Measurements from ENCODE around the gene DLG5.

DLG5 gene

DNA sequence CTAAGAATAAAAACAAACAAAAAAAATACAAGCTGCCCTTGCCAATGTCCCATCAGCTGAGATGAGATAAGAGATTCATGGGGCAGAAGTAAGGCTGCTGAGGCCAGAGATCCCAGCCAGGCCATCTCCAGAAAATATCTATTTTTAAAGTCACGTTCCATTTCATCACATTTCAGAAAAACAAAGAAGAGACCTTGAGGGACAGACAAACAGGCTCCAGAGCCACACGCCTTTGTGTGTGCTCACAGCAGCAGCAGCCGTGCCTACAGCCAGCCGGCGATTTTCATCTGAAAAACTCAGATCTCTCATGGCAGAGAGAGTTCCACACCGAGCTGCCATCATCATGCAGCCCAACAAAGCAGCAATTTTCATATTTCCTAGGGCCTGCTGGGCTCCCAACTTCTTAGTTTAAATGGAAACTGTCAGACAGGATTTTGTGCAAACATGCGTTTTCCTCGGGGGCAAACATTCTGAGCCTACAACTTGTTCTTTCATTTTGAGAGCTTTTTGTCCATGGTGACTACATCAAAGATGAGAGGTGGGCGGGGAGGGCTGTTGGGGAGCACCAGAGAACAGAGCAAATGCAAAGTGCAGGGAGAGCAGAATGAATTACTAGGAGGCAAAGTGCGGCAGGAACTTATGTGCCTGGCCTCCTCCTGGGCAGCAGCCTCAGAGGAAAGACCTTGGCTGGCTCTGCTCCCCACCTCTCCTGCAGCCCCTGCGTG, 38.8 kb downstream of the DLG5 start:
- DNase-seq, result no peak

DNA sequence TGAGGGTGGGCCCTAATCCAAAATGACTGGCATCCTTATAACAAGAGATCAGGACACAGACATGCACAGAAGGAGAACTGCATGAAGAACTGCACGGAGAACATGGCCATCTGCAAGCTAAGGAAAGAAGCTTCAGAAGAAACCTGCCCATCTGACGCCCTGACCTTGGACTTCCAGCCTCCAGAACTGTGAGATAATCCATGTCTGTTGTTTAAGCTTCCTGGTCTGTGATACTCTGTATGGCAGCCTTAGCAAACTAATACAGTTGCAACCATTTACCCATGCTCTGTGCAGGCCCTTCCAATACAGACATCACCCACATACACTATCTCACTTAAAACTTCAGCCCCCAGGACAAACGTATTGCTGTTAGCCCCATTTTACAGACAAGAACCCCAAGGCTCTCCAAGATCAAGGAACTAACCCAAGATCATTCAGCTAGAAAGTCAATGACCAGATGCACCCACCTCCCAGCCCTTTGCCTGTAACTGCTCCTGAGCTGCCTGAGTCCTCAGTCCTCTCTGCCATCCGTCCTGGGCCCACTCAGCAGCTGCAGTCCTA, 39.7 kb downstream of the DLG5 start:
- DNase-seq, result no peak

- no peak for DNase-seq
These were observed 42.4 kb downstream of the DLG5 start for GRCh38 chr10:77884181-77884580.

DNA sequence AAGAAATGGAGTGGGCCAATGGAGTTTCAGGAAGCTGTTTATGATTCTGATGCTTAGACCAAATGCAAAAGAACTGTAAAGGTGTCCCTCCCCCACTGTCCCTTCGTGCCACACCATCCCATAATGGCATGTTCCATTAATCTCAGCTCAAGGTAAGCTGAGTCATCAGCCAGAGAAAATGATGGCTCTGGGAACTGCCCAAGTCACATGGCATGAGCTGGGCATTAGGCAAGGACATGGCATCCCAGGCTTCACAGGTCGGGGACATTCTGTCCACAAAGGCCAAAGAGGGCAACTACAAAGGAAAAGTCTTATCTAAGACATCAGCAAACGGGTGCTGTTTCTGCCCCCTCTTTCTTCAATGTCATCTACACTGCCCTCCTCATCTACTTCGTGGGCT, 44.9 kb downstream of the DLG5 start:
- no peak for DNase-seq

DNA sequence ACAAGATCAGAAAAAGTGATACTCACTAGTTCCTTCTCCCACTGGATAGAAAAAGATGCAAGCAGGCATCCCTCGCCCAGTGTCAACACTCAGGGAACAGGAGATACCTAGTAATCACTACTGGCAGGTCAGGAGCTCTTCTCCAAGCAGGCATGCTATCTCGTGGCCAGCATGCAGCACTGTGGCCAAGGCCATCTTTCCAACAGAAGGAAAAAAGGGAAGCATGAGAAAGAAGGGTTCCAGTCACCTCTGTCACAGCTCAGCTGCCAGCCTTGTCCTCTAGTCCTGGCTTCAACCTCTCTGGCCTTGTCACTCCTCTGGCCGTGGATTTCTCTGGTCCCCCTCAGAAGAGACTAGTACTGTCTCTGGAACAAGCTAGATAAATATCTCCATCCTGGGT, 45.3 kb downstream of the DLG5 start:
- DNase-seq, result no peak

GRCh38 chr10:77879710-77880109, 46.8 kb downstream of the DLG5 start:
- DNase-seq, result no peak

DNA sequence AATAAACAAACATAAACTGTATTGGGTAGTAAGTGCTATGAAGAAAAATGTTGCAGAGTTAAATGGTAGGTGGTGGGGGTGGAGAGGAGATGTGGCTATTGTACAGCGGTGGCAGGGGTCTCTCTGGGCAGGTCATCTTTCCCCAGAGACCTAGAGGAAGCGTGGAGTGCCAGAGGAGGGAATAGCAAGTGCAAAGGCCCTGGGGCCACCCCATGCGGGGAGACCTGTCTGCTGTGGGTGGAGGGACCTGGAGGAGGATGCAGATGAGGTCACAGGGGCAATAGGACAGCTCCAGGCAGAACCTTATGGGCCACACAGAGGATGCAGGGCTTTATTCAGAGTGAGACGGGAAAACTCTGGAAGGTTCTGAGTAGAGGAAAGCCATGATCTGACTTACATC, 47.5 kb downstream of the DLG5 start:
- DNase-seq, result no peak

DNA sequence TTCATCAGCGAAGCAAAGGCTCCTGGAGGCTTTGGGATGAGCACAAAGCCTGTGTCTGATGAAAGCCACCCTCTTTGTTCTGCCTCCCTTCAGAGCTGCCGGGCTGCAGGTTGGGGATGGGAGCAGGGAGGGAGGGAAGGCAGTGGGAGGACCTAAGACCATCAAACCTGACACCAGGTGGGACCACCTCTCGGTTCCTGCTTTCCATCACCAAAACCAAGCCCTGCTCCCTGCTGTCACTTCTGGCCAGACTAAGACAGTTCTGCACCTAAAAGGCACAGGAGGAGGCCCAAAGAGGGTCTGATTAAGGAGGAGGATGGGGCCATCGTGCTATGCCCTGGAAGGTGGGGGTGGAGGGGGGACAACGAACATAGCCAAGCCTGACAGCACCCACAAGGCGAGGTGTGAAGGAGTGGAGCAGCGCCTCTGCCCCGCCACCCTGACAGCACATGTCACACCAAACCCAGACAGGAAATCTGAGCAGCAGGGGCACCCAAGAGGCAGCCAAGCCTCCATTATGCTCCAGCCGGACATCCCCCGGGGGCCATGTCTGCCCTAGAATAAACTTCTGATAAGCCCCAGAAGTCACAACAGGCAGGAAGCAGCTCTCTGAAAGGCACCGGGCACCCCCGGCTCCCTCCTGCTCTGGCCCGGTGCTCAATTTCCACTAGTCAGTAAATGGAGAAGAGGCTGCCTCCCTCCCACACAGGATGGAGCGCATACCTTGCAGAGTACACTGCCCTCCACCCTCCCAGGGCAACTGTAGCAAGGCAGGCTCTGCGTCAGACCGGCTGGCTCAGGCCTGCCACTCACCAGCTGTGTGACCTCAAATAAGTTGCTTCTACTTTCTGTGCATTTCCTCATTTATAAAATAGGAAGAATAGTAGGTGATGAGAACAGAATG, 48.9 kb downstream of the DLG5 start:
- peak; percentile 69 for DNase-seq

GRCh38 chr10:77875730-77876129, 50.8 kb downstream of the DLG5 start:
- no peak for DNase-seq

GRCh38 chr10:77874872-77875271, 51.7 kb downstream of the DLG5 start:
- no peak for DNase-seq

GRCh38 chr10:77873536-77874380, 52.8 kb downstream of the DLG5 start:
- DNase-seq, result peak; percentile 45

GRCh38 chr10:77872947-77873535, 53.5 kb downstream of the DLG5 start:
- DNase-seq, result no peak

GRCh38 chr10:77872151-77872946, 54.2 kb downstream of the DLG5 start:
- no peak for DNase-seq

DNA sequence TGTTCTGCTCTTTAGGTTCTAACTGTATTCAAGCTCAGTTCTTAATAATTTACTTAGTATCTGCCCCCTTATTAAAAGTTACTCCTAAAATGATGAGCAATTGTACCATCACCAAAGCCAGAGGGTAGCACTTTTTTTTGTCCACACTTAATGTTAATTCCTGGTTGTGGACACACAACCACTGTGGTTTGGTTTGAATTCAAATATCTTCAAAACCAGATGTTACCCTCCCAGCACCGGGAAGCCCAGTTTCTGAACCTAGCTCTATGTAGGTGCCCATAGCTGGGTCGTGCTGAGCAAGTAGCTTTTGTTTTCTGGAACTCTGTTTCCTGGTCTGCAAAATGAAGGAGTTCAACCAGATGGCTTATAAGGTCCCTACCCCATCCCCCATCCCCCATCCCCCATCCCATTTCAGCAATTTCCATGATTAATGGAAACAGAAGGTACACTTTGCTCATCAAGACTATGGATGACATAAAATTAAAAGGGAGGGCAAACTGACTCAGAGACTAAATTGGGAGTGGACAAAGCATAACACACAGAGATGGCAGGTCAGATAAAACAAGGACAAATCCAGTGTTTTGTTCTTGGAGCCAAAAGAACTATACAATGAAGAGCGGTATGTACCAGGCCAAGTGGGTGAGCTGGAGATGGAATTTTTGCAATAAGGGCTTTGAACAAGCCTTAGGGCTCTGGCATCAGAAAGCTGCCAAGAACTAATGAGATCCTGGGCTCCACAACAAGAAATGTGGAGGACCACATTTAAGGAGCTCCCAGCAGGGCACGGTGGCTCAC, 56.7 kb downstream of the DLG5 start:
- DNase-seq, result no peak

GRCh38 chr10:77868523-77868922, 58.0 kb downstream of the DLG5 start:
- DNase-seq, result no peak

DNA sequence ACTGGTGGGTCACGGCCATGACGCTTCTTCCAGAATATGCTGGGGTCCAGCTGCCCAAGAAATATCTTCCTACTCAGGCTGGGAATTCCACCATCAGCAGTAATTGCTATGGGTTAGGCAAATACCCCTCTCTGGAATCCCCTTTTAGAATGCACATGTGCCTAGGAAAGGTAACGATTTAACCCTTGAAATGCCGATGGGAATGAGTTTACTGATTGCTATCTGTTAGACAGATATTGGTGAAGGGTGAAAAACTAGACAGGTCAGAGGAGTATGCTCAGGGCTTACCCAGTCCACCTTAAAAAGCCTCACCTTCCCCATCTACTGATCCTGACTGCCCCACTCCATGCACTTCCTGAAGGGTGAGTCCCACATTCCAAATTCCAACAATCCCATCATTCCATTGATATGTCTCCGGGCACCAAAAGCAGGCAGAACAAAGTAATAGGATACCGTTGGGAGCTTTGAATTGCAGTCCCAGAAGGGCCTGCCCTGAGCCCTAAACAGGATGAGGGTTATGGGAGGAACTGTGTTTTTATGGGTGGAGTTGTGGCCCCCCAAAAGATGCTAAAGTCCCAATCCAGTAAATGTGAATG, 59.3 kb downstream of the DLG5 start:
- DNase-seq, result no peak

DNA sequence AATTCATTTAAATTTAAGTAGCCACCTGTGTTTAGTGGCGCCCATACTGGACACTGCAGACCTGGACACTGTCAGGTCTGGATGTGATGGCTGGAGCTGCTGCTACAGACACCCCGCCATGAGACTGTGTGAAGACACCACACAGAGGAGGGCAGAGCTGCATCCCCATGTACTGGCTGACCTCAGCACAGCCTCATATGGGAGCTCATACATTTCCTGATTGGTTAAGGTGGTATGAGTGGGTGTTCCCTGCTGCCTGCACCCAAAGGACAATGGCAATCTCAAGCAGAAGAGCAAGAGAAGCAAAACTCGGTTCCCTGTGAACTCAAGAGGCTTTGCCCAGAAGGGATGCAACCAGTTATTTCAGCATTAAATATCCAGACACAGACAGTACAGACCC, 60.0 kb downstream of the DLG5 start:
- no peak for DNase-seq

- DNase-seq, result no peak
These were observed 60.8 kb downstream of the DLG5 start for GRCh38 chr10:77865580-77866324.

GRCh38 chr10:77864151-77864851, 62.3 kb downstream of the DLG5 start:
- no peak for DNase-seq
